Ovary (tissue), 9 donors: Measurements from ENCODE around the gene RBM45. TPM values are rescaled to one million over a fixed set of nuclear protein-coding genes. Genes with fewer than 3 reads are reported as not detected.
"Not testable (repeated sequence)": the region's sequence is repeated elsewhere in the genome, so short reads cannot be mapped to it uniquely, and the experiment has no call there.

Experiments used
- DNase-seq, 5 donors: peaks; one replicate each; pipeline ENCODE4 v3.0.0-alpha.2; 2019 to 2020
- H3K27ac ChIP-seq, 2 donors: fragments of 200-600 bp; one replicate each; pipeline versions ENCODE4 v1.5.1 to v1.8.0; 2019 to 2022
- H3K27me3 ChIP-seq: fragments of 200-600 bp; one replicate; pipeline ENCODE4 v1.8.0; 2022
- H3K36me3 ChIP-seq: fragments of 200-600 bp; sonication (generic); one replicate; pipeline ENCODE4 v1.5.1; 2019
- H3K4me1 ChIP-seq: one replicate; pipeline ENCODE4 v1.8.1; 2013; ENCODE audit warnings: mild to moderate bottlenecking, moderate library complexity; ENCODE audit not compliant: insufficient read depth
- H3K4me3 ChIP-seq: fragments of 200-600 bp; sonication (generic); one replicate; pipeline ENCODE4 v1.5.1; 2017
- H3K9me3 ChIP-seq, 2 donors: fragments of 200-600 bp in 1 of 2; sonication (generic) in 1 of 2; one replicate each; pipeline versions ENCODE4 v1.5.1 to v1.8.1; 2013 to 2019; ENCODE audit warnings: mild to moderate bottlenecking in 1 of 2, moderate library complexity in 1 of 2
- EP300 ChIP-seq: sonication (generic); formaldehyde crosslinking; IDR thresholded peaks from one replicate; pipeline ENCODE4 v1.6.1; 2017; ENCODE audit warnings: antibody characterized with exemption
- POLR2A ChIP-seq: fragments of 450-650 bp; IDR thresholded peaks from one replicate; pipeline ENCODE4 v1.6.1; 2017; ENCODE audit warnings: antibody characterized with exemption, mild to moderate bottlenecking, moderate library complexity
- WGBS, 3 donors: extraction: QIAGEN DNeasy Blood & Tissue Kit in 1 of 3; methylation state at CpG; one replicate each; pipeline versions ENCODE4 v1.1.5 to v1.1.7; 2013 to 2017; 5-methylcytosine and 5-hydroxymethylcytosine counted together
- intact Hi-C, 4 donors: fragments of 100-400 bp; cut with DNase I; formaldehyde crosslinking; loops; one replicate each; pipeline versions ENCODE4 v1.11.0 to v1.15.1; 2022 to 2023
- polyA plus RNA-seq, 2 donors: library from polyadenylated mRNA; stranded (reverse); fragments of 200-250 nt in 1 of 2; fragments of 350-450 nt in 1 of 2; fragmentation: Illumina TruSeq in 1 of 2; extraction: RNeasy Lipid Tissue Mini Kit (QIAGEN cat#74804) in 1 of 2; gene quantifications; one replicate each; pipeline ENCODE4 v1.2.3, GENCODE V29; 2013 to 2014
- total RNA-seq, 7 donors: library from RNA; depleted of rRNA in 2 of 7; stranded (reverse); fragments of >200 nt in 2 of 7; fragmentation: NEBNext Ultra II Directional in 3 of 7; extraction: Animal tissue kit (Norgen Biotek cat#: 25700) in 3 of 7; gene quantifications; one replicate each; pipeline versions ENCODE4 v1.1.0 to v1.2.4, GENCODE V29; 2016 to 2023
- TF ChIP-seq, protein P1 (sequence below), 3 donors: fragments of 450-650 bp in 2 of 3; fragments of 200-600 bp in 1 of 3; IDR thresholded peaks; one replicate each; pipeline versions ENCODE4 v1.5.1 to v1.8.0; 2016 to 2022; ENCODE audit warnings: antibody characterized with exemption in 3 of 3, mild to moderate bottlenecking in 1 of 3
- donor health status: DM: no; HTN: no; CAD: no; lungs with moderate emphysema.
- donor health status: DM: no; HTN: no; CAD: no.
- donor health status: Bipolar disorder and iron deficiency.
- donor health status: DM: yes; HTN: yes; CAD: no.
- donor health status: DM: no; HTN: no; CAD: no.
- donor health status: DM: yes; HTN: yes; CAD: no.

The RBM45 gene
- total and polyA plus RNA-seq, 9 donors, result 5.6 to 15.0 (median 8.3) TPM

DNA sequence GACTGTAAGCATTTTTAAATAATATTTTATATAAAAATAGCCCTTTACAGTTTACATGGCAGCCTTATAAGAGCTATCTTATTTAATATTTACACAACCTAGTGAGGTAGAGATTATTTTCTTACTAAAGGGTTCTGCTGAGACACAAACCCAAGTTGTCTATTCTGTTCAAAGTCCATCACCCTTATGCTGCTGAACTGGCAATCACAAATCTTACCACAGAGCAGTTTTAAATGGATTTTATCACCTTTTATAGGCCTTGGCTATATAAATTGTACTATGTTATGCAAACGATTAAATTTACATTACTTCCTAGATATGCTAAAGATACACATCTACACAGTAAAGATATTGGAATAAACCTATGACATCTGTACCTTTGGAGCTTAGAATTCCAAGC is 40.7 kb downstream of the RBM45 start:
- Histone ChIP-seq H3K4me1 (no peaks in the 10 kb centered on the region), H3K27me3 (no peaks in the 10 kb centered on the region), H3K9me3 (no peaks in the 10 kb centered on the region), H3K27ac (no peak overlapping the region), H3K36me3 (no peaks in the 10 kb centered on the region), H3K4me3 (no peak overlapping the region)
- TF ChIP-seq, protein P1, sequence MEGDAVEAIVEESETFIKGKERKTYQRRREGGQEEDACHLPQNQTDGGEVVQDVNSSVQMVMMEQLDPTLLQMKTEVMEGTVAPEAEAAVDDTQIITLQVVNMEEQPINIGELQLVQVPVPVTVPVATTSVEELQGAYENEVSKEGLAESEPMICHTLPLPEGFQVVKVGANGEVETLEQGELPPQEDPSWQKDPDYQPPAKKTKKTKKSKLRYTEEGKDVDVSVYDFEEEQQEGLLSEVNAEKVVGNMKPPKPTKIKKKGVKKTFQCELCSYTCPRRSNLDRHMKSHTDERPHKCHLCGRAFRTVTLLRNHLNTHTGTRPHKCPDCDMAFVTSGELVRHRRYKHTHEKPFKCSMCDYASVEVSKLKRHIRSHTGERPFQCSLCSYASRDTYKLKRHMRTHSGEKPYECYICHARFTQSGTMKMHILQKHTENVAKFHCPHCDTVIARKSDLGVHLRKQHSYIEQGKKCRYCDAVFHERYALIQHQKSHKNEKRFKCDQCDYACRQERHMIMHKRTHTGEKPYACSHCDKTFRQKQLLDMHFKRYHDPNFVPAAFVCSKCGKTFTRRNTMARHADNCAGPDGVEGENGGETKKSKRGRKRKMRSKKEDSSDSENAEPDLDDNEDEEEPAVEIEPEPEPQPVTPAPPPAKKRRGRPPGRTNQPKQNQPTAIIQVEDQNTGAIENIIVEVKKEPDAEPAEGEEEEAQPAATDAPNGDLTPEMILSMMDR (IDR thresholded peaks at IDR 0.05), result no peak
- no peak for TF ChIP-seq EP300
- 0 to 74% (median 57%) methylated on average over 1 of the region's 1 CpG for WGBS, 3 donors
- intact Hi-C loops, result no loop called here
- DNase-seq, result no peak

DNA sequence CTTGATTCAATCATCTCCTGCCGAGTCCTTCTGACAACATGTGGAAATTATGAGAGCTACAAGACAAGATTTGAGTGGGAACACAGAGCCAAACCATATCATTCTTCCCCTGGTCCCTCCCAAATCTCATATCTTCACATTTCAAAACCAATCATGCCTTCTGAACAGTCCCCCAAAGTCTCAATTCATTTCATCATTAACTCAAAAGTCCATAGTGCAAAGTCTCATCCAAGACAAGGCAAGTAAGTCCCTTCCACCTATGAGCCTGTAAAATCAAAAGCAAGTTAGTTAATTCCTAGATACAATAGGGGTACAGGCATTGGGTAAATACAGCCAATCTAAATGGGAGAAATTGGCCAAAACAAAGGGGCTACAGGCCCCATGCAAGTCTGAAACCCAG is 41.6 kb downstream of the RBM45 start:
- H3K27me3 ChIP-seq, H3K9me3 ChIP-seq, H3K4me3 ChIP-seq, H3K4me1 ChIP-seq, H3K27ac ChIP-seq, DNase-seq, intact Hi-C loops, H3K36me3 ChIP-seq: not testable (repeated sequence)
- 47 to 75% (median 60%) methylated on average over 1 of the region's 1 CpG for WGBS, 3 donors

DNA sequence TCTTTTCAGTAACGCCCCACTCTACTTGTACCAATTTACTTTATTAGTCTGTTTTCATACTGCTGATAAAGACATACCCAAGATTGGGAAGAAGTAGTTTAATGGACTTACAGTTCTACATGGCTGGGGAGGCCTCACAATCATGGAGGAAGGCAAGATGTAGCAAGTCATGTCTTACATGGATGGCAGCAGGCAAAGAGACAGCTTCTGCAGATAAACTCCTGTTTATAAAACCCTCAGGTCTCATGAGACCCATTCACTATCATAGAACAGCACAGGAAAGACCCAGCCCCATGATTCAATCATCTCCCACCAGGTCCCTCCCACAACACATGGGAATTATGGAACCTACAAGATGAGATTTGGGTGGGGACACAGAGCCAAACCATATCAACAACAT is 43.3 kb downstream of the RBM45 start:
- WGBS, 3 donors, result 93 to 96% (median 93%) methylated on average over 1 of the region's 1 CpG
- no peak for DNase-seq
- Histone ChIP-seq H3K9me3 (no peaks in the 10 kb centered on the region), H3K27me3 (no peaks in the 10 kb centered on the region), H3K4me3 (no peak overlapping the region), H3K27ac (no peak overlapping the region), H3K4me1 (no peaks in the 10 kb centered on the region), H3K36me3 (no peaks in the 10 kb centered on the region)
- intact Hi-C loops, result no loop called here
- TF ChIP-seq, protein P1 (IDR thresholded peaks at IDR 0.05), result no peak
- TF ChIP-seq POLR2A (no peak), EP300 (no peak)

- intact Hi-C loops, result no loop called here
- no peaks in the 10 kb centered on the region for H3K9me3 ChIP-seq
- no peak overlapping the region for H3K4me3 ChIP-seq
- WGBS, 3 donors, result 85 to 92% (median 90%) methylated on average over 5 of the region's 5 CpGs
- H3K4me1 ChIP-seq, result no peaks in the 10 kb centered on the region
- no peaks in the 10 kb centered on the region for H3K27me3 ChIP-seq
- no peak overlapping the region for H3K27ac ChIP-seq
- DNase-seq, result no peak
- TF ChIP-seq, protein P1 (IDR thresholded peaks at IDR 0.05), result no peak
- TF ChIP-seq POLR2A (no peak), EP300 (no peak)
- H3K36me3 ChIP-seq, result no peaks in the 10 kb centered on the region
Measured at GRCh38 chr2:178157574-178157973, 45.3 kb downstream of the RBM45 start.

GRCh38 chr2:178159966-178160365 is 47.7 kb downstream of the RBM45 start:
- H3K36me3 ChIP-seq, result no peaks in the 10 kb centered on the region
- H3K9me3 ChIP-seq, result no peaks in the 10 kb centered on the region
- no peaks in the 10 kb centered on the region for H3K27me3 ChIP-seq
- TF ChIP-seq, protein P1 (IDR thresholded peaks at IDR 0.05), result no peak
- TF ChIP-seq POLR2A, result no peak
- no peak for TF ChIP-seq EP300
- no peak for DNase-seq
- intact Hi-C loops, result no loop called here
- H3K4me1 ChIP-seq, result no peaks in the 10 kb centered on the region
- H3K27ac ChIP-seq, result no peak overlapping the region
- WGBS, 3 donors, result 72 to 80% (median 74%) methylated on average over 1 of the region's 1 CpG
- no peak overlapping the region for H3K4me3 ChIP-seq
